Adrenal gland (tissue), 12 donors: ENCODE measurements around the gene AVL9. TPM values are rescaled to one million over a fixed set of nuclear protein-coding genes. Genes with fewer than 3 reads are reported as not detected.

ENCODE experiments used
- DNase-seq, 7 donors: peaks; one replicate each; pipeline ENCODE4 v3.0.0-alpha.2; 2019 to 2020
- H3K27ac ChIP-seq, 5 donors: fragments of 200-600 bp; sonication (generic) in 4 of 5; 1 replicate in 3 of 5; 2 replicates in 2 of 5; pipeline versions ENCODE4 v1.5.1 to v1.8.0; 2016 to 2020; ENCODE audit warnings: mild to moderate bottlenecking in 1 of 5
- H3K27me3 ChIP-seq: fragments of 200-600 bp; 2 replicates; pipeline ENCODE4 v1.8.0; 2021
- H3K36me3 ChIP-seq, 2 donors: fragments of 200-600 bp; replicated peaks in 1 of 2; 1 replicate in 1 of 2; 2 replicates in 1 of 2; pipeline versions ENCODE4 v1.5.1 to v1.8.0; 2018 to 2022
- H3K4me1 ChIP-seq, 2 donors: fragments of 200-600 bp; replicated peaks in 1 of 2; 1 replicate in 1 of 2; 2 replicates in 1 of 2; pipeline versions ENCODE4 v1.5.1 to v1.8.0; 2018 to 2021
- H3K4me3 ChIP-seq, 4 donors: fragments of 200-600 bp; sonication (generic) in 3 of 4; one replicate each; pipeline ENCODE4 v1.5.1; 2016 to 2018
- H3K9me3 ChIP-seq, 3 donors: fragments of 200-600 bp; sonication (generic) in 1 of 3; replicated peaks in 1 of 3; 1 replicate in 2 of 3; 2 replicates in 1 of 3; pipeline versions ENCODE4 v1.5.1 to v1.8.0; 2016 to 2021
- POLR2A ChIP-seq, 2 donors: fragments of 450-650 bp; IDR thresholded peaks; one replicate each; pipeline ENCODE4 v1.6.1; 2017; ENCODE audit warnings: antibody characterized with exemption in 2 of 2, mild to moderate bottlenecking in 2 of 2, moderate library complexity in 1 of 2
- WGBS, 4 donors: extraction: QIAGEN DNeasy Blood & Tissue Kit in 2 of 4; methylation state at CpG; one replicate each; pipeline versions ENCODE4 v1.1.5 to v1.1.7; 2013 to 2017; 5-methylcytosine and 5-hydroxymethylcytosine counted together
- intact Hi-C, 2 donors: fragments of 100-400 bp; cut with DNase I; formaldehyde crosslinking; loops; one replicate each; pipeline versions ENCODE4 v1.14.1 to v1.15.0; 2022 to 2023
- polyA plus RNA-seq, 3 donors: library from polyadenylated mRNA; stranded (reverse); fragments of 200-250 nt in 2 of 3; fragments of 350-450 nt in 1 of 3; fragmentation: Illumina TruSeq in 1 of 3; extraction: RNeasy Lipid Tissue Mini Kit (QIAGEN cat#74804) in 1 of 3; gene quantifications; one replicate each; pipeline ENCODE4 v1.2.3, GENCODE V29; 2013 to 2014
- total RNA-seq, 9 donors: library from RNA; depleted of rRNA in 4 of 9; stranded (reverse); fragments of >200 nt in 4 of 9; fragments of 120-200 nt in 1 of 9; fragmentation: NEBNext Ultra II Directional in 1 of 9; extraction: Animal tissue kit (Norgen Biotek cat#: 25700) in 1 of 9; gene quantifications; one replicate each; pipeline versions ENCODE4 v1.1.0 to v1.2.4, GENCODE V29; 2013 to 2023
- TF ChIP-seq, protein P1 (sequence below), 6 experiments: fragments of 450-650 bp in 4 of 6; fragments of 200-600 bp in 2 of 6; sonication (generic) in 1 of 6; IDR thresholded peaks; 1 replicate in 5 of 6; 2 replicates in 1 of 6; pipeline versions ENCODE4 v1.5.1 to v1.8.0; 2016 to 2021; ENCODE audit warnings: antibody characterized with exemption in 6 of 6, mild to moderate bottlenecking in 2 of 6, moderate library complexity in 1 of 6
- donor health status: healthy with polysubstance abuse.
- donor health status: Bipolar disorder and iron deficiency.
- donor health status: DM: yes; HTN: yes; CAD: no.
- donor health status: DM: no; HTN: no; CAD: no.
- donor health status: DM: no; HTN: no; CAD: no.
- donor health status: DM: yes; HTN: yes; CAD: no.

Gene AVL9
- total and polyA plus RNA-seq, 12 donors: 8.6 to 53.9 (median 22.7) TPM

DNA sequence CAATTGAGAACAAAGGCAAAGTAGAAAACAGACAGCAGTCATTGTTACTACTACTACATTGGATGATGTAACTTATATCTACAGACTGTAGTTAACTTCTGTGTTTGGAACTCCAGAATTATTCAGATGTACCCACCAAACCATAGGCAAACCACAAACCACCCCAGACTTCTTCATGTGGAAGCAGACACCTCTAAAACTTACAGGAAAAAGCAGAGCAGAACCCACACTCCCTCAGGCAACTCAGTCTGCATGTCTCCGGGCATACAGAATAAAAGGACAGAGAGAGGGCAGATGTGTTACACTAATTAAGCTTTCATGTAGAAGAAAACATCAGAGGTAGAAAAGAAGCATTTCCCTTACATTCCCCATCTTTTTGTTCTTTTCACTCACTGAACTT lies 14.1 kb upstream of the AVL9 start:
- H3K27me3 ChIP-seq: no peaks in the 10 kb centered on the region
- peak overlapping the region in 1 of 5 donors; percentile 14 for H3K27ac ChIP-seq
- no peak for TF ChIP-seq POLR2A (IDR thresholded peaks at IDR 0.05)
- TF ChIP-seq, protein P1, sequence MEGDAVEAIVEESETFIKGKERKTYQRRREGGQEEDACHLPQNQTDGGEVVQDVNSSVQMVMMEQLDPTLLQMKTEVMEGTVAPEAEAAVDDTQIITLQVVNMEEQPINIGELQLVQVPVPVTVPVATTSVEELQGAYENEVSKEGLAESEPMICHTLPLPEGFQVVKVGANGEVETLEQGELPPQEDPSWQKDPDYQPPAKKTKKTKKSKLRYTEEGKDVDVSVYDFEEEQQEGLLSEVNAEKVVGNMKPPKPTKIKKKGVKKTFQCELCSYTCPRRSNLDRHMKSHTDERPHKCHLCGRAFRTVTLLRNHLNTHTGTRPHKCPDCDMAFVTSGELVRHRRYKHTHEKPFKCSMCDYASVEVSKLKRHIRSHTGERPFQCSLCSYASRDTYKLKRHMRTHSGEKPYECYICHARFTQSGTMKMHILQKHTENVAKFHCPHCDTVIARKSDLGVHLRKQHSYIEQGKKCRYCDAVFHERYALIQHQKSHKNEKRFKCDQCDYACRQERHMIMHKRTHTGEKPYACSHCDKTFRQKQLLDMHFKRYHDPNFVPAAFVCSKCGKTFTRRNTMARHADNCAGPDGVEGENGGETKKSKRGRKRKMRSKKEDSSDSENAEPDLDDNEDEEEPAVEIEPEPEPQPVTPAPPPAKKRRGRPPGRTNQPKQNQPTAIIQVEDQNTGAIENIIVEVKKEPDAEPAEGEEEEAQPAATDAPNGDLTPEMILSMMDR (IDR thresholded peaks at IDR 0.05): no peak
- peaks cover 0 to 8% of the 10 kb centered on the region in 2 donors for H3K4me1 ChIP-seq
- DNase-seq: no peak
- H3K4me3 ChIP-seq: no peak overlapping the region
- no peaks in the 10 kb centered on the region for H3K9me3 ChIP-seq
- intact Hi-C loops: no loop called here
- WGBS, 4 donors: 56 to 71% (median 67%) methylated on average over 1 of the region's 1 CpG
- H3K36me3 ChIP-seq: no peaks in the 10 kb centered on the region

DNA sequence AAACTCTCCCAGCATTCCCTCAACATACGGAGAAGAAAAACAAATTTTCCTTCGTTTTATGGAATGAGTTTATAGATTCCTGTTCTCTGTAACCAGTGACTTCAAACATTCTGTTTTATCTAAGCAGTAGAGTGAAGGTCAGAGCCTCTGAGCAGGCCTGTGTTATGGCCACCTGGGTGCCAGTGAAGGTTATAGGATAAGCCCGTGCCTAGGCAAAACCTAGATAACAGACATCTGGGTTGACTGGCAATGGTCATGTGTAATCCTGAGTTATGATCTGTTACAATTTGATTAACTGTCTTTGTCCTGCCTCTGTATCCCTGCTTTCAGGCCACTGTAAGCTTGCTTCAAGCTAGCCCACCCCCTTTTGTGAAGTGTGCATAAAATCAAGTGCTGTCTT lies 13.4 kb upstream of the AVL9 start:
- H3K4me1 ChIP-seq: peaks cover 0 to 8% of the 10 kb centered on the region in 2 donors
- 16 to 32% (median 25%) methylated on average over 3 of the region's 3 CpGs for WGBS, 4 donors
- intact Hi-C loops: no loop called here

DNA sequence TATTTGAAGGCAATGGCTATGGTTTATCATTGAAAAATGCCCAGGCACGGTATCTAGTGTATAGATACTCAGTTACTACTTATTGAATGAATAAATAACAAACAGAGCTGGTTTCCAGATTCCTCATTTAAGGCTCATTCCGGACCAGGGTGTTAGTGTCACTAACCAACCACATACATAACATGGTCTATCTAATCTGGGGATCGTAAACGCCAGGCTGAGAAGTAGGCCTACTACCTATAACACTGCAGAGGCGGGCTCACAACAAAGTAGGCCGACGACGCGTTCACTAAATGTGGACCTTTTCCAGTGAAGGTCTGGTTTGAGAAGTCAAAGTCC lies 5.5 kb upstream of the AVL9 start:
- TF ChIP-seq, protein P1 (IDR thresholded peaks at IDR 0.05): no peak
- TF ChIP-seq POLR2A (IDR thresholded peaks at IDR 0.05): no peak
- H3K27ac ChIP-seq: peak overlapping the region; percentile 72 to 87 (median 80)
- H3K4me3 ChIP-seq: peak overlapping the region in 3 of 4 donors; percentile 46 to 69 (median 57)
- DNase-seq: no peak
- intact Hi-C loops: no loop called here
- 0 to 3% (median 2%) methylated on average over 9 of the region's 9 CpGs for WGBS, 4 donors
- no peaks in the 10 kb centered on the region for H3K36me3 ChIP-seq
- no peaks in the 10 kb centered on the region for H3K27me3 ChIP-seq
- H3K9me3 ChIP-seq: no peaks in the 10 kb centered on the region
- H3K4me1 ChIP-seq: peaks cover 0 to 25% of the 10 kb centered on the region in 2 donors

More for the DNA sequence above, 13.4 kb upstream of the AVL9 start:
- TF ChIP-seq, protein P1 (IDR thresholded peaks at IDR 0.05): no peak
- TF ChIP-seq POLR2A (IDR thresholded peaks at IDR 0.05): no peak
- no peak overlapping the region for H3K4me3 ChIP-seq
- H3K27me3 ChIP-seq: no peaks in the 10 kb centered on the region
- peak in 2 of 7 donors; percentile 12 to 22 for DNase-seq
- peak overlapping the region in 1 of 5 donors; percentile 14 for H3K27ac ChIP-seq
- H3K9me3 ChIP-seq: no peaks in the 10 kb centered on the region
- H3K36me3 ChIP-seq: no peaks in the 10 kb centered on the region

DNA sequence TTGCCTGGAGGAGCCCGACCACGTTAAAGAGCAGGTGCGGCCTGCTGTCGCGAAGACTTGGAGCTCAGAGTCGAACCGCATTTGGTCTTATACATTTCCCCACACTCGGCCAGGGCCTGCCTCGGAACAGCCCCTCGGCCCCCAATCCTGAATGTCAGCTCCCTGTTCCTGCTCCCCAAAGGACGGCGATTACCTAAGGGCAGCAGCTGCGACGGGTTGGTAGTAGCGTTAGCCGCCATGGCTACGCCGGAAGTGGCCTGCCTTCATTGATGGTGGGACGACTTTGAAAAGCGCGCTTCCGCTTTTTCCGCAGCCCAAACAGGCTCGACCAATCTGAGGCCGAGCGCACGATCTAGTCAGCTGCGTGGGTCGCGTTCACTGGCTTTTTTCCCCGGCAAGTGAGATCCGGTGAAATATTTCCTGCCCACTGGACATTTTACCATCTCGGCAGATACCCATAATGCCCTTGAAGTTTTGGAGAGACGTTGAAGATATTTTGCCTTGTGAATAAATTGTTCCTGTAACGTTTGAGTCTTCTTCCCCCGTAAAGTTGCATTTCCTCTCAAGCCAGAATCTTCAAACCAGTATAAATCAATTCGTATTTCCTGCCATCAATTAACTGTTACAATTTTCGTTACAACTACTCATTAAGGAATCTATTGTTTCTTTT lies 5.0 kb upstream of the AVL9 start, which contains the start of gene LSM5:
LSM5 (minus strand) TSS at position 254 of the 670 bp plus-strand sequence; CDS start at position 239, 15 bp downstream.
- TF ChIP-seq, protein P1 (IDR thresholded peaks at IDR 0.05): no peak
- peak in 1 of 2 donors; percentile 47 for TF ChIP-seq POLR2A (IDR thresholded peaks at IDR 0.05)
- no peaks in the 10 kb centered on the region for H3K27me3 ChIP-seq
- DNase-seq: peak; percentile 90 to 96 (median 94)
- peak within 1 kb of the TSS; percentile 46 to 69 (median 54) for H3K4me3 ChIP-seq
- H3K36me3 ChIP-seq: no peaks in the 10 kb centered on the region
- peaks cover 0 to 25% of the 10 kb centered on the region in 2 donors for H3K4me1 ChIP-seq
- WGBS, 4 donors: 0 to 1% (median 0%) methylated on average over 29 to 38 of the region's 38 CpGs
- H3K9me3 ChIP-seq: no peaks in the 10 kb centered on the region
- H3K27ac ChIP-seq: peak within 1 kb of the TSS; percentile 72 to 87 (median 80)
- intact Hi-C loops: no loop called here
